Retinal pigment epithelial cell (primary cell): ENCODE data around the gene GATA2.
A peak's percentile ranks its signal among the peaks of the same experiment; 100 is the strongest.

ENCODE experiments used
- DNase-seq: peaks from one replicate; pipeline ENCODE4 v3.0.0-alpha.2; 2010; ENCODE audit warnings: low read depth
- H3K4me3 ChIP-seq: 2 replicates; pipeline ENCODE4 v1.5.1; 2011; ENCODE audit warnings: mild to moderate bottlenecking, low read length, control low read depth, moderate library complexity
- CTCF ChIP-seq: conservative IDR thresholded peaks from 2 replicates; pipeline ENCODE4 v1.5.1; 2011; ENCODE audit warnings: low read depth, low read length, control low read depth, inconsistent platforms

GATA2 gene

GRCh38 chr3:128487813-128488635 lies 5.0 kb downstream of the GATA2 start:
- no peak for DNase-seq
- H3K4me3 ChIP-seq, result peak overlapping the region; percentile 84
- TF ChIP-seq CTCF, result no peak

- H3K4me3 ChIP-seq, result peak overlapping the region; percentile 84
- DNase-seq, result no peak
- no peak for TF ChIP-seq CTCF
Measured at GRCh38 chr3:128487538-128487812, 5.5 kb downstream of the GATA2 start.

GRCh38 chr3:128486681-128487537 lies 6.1 kb downstream of the GATA2 start:
- no peak for DNase-seq
- TF ChIP-seq CTCF, result no peak
- H3K4me3 ChIP-seq, result peak overlapping the region; percentile 84

- no peak for DNase-seq
- TF ChIP-seq CTCF, result no peak
- peak overlapping the region; percentile 84 for H3K4me3 ChIP-seq
Measured at GRCh38 chr3:128486205-128486628, 6.8 kb downstream of the GATA2 start.

GRCh38 chr3:128485282-128486204 lies 7.5 kb downstream of the GATA2 start:
- DNase-seq, result no peak
- peak overlapping the region; percentile 84 for H3K4me3 ChIP-seq
- TF ChIP-seq CTCF, result no peak

- no peak for TF ChIP-seq CTCF
- no peak for DNase-seq
- H3K4me3 ChIP-seq, result peak overlapping the region; percentile 84
Measured at GRCh38 chr3:128484404-128485281, 8.4 kb downstream of the GATA2 start.
